HG03439 (cell line): ENCODE results near the gene SLC22A15.
"Not testable (repeated sequence)": the region's sequence is repeated elsewhere in the genome, so short reads cannot be mapped to it uniquely, and the experiment has no call there.

Experiments used
- ATAC-seq: cut with Tn5 transposase; IDR thresholded peaks from one replicate; pipeline ENCODE4 v1.9.1; 2021; ENCODE audit warnings: mild to moderate bottlenecking, moderate library complexity; ENCODE audit not compliant: unreplicated experiment

SLC22A15 gene

GRCh38 chr1:116031302-116031835 lies 55.1 kb downstream of the SLC22A15 start:
- no peak for ATAC-seq

GRCh38 chr1:116033322-116033721 lies 57.0 kb downstream of the SLC22A15 start:
- ATAC-seq, result no peak

DNA sequence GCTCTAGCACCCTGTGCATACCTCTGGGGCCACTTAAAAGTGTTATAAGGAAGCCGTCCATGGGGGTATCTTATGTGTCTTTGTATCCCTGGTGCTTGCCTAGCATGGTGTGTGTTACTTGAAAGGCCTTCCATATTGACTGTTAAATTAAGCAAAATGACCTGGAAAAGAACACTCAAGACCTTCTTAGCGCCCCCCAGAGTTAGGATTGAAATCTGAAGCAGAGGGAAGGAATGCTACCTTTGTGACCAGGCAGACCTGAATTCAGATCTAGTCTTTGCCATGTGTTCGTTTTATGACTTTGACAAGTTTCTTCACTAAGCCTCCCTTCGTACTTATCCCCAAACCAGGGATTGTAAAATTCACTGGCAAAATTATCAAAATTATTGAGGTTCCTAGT lies 59.9 kb downstream of the SLC22A15 start:
- no peak for ATAC-seq

GRCh38 chr1:116038679-116039078 lies 62.4 kb downstream of the SLC22A15 start:
- ATAC-seq, result no peak

DNA sequence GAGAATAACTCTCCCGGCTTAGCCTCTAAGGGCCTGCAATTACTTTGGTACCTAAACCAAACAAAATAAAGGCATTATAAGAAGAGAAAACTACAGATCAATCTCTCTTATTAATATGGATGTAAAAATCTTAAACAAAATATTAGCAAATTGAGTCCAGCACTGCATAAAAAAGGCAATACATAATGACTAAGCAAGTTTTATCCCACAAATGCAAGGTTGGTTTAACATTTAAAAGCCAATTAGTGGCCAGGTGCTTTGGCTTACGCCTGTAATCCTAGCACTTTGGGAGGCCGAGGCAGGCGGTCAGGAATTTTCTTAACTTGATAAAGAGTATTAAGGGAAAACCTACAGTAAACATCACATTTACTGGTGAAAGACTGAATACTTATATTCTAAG lies 67.8 kb downstream of the SLC22A15 start:
- ATAC-seq, result no peak

DNA sequence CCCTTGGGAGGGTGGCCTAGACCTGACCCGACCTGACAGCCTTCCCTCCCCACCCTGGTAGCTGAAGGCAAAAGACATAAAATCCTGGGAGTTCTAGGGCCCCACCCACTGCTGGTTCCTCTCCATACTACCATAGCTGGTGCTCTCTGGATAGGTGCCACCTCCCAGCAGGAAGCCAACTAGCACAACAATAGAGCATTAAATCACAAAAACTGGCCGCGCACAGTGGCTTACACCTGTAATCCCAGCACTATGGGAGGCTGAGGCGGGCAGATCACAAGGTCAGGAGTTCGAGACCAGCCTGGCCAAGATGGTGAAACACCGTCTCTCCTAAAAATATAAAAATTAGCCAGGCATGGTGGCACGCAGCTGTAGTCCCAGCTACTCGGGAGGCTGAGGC lies 70.6 kb downstream of the SLC22A15 start:
- not testable (repeated sequence) for ATAC-seq

GRCh38 chr1:116051896-116052295 lies 75.6 kb downstream of the SLC22A15 start:
- not testable (repeated sequence) for ATAC-seq

GRCh38 chr1:116062201-116062600 lies 85.9 kb downstream of the SLC22A15 start:
- no peak for ATAC-seq

- ATAC-seq, result no peak
Observed at GRCh38 chr1:116064616-116065015, 88.3 kb downstream of the SLC22A15 start.

DNA sequence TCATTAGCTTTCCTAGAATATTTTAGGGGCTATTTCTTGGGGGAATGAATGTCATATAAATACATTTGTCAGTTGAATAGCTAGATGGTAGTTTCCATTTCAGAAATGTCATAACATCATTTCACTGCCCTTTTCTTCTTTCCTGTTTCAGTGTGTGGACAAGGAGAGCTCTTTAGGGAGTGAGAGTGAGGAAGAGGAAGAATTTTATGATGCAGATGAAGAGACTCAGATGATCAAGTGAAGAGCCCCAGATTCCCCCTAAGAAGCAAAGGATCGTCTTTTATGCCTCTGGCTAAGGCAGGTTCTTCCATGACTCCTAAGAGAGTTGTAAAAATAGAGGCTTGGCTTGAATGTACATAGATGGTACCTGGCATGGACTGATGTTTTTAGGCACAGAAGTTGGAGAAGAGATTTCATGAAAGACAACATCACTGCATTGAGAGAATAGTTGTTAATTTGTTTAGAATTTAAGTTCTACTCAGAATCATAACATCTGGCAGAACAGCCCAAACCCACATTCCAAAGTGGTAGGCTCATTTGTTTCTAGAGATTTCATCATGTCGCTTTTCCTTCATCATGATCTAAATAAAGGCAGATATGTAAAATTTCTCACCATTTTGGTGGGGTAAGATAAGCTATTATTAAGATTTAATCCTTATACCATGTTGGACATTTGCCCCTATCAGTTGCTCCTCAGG lies 90.7 kb downstream of the SLC22A15 start:
- no peak for ATAC-seq

DNA sequence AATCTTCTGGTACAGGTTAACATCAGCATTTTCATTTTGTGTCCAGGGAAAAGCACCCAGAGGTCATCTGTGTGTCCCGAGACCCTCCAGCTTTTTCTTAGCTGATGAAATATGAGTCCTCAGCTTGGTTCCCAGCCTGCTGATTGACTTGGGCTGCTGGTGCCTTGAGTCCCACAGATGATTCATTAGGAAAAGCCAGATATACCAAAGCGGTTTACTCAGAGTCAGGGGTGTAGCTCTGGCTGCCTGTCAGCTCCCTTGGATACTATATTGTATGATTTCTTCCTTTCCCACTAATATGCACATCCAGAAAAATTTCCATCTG lies 91.2 kb downstream of the SLC22A15 start:
- no peak for ATAC-seq

DNA sequence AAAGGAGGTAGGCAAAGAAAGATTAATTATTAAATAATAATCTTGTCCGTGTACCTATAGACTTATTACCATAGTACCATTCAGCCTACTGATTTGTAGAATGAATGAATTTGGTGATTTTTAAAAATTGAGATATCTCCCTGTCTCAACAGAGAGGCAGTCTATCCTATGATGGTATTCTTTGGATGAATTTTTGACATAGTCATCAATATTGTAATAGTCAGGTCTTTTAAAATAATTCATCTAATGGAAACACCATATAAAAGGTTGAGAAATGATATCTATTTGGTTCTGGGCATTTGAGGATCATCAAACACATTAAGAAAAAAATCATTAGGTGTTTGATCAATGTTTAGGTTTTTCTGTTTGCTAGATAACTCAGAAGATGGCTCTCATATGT lies 99.3 kb downstream of the SLC22A15 start:
- ATAC-seq, result no peak

GRCh38 chr1:116075990-116076389 lies 99.7 kb downstream of the SLC22A15 start:
- no peak for ATAC-seq

GRCh38 chr1:116076831-116077230 lies 100.5 kb downstream of the SLC22A15 start:
- no peak for ATAC-seq

DNA sequence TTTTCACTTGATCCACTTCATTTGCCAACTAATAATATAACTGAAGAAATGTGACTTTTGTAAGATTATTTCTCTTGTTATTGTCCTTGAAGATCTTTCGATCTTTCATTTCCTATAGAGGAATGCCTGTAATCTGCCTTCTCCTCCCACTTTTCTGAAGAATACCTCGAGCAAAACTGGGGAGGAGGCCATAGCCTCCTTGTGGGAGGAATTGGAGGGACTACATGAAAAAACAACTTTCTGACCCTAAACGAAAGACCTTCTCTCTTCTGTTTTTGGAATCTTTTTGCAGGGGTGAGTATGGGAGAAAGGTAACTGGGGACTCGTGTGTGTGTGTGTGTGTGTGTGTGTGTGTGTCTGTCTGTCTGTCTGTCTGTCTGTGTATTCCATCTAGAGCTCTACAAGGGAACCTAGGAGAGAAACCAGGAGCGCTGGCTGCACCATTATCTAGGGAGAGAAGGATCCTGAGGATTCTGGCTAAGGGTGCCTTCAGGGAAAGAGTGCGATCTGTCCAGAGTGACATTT lies 102.4 kb downstream of the SLC22A15 start:
- ATAC-seq, result no peak

DNA sequence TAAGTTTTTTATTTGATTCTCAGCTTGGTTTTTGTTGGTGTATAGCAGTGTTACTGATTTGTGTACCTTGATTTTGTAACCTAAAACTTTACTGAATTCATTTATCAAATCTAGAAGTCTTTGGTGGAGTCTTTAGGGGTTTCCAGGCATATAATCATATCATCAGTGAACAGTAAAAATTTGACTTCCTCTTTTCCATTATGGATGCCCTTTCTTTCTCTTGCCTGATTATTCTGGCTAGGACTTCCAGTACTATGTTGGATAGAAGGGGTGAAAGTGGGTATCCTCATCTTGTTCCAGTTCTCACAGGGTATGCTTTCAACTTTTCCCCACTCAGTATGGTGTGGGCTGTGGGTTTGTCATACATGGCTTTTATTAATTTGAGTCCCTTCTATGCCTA lies 111.3 kb downstream of the SLC22A15 start:
- no peak for ATAC-seq

GRCh38 chr1:116089870-116090269 lies 113.6 kb downstream of the SLC22A15 start:
- ATAC-seq, result no peak

- ATAC-seq, result no peak
Observed at GRCh38 chr1:116091083-116091482, 114.8 kb downstream of the SLC22A15 start.

DNA sequence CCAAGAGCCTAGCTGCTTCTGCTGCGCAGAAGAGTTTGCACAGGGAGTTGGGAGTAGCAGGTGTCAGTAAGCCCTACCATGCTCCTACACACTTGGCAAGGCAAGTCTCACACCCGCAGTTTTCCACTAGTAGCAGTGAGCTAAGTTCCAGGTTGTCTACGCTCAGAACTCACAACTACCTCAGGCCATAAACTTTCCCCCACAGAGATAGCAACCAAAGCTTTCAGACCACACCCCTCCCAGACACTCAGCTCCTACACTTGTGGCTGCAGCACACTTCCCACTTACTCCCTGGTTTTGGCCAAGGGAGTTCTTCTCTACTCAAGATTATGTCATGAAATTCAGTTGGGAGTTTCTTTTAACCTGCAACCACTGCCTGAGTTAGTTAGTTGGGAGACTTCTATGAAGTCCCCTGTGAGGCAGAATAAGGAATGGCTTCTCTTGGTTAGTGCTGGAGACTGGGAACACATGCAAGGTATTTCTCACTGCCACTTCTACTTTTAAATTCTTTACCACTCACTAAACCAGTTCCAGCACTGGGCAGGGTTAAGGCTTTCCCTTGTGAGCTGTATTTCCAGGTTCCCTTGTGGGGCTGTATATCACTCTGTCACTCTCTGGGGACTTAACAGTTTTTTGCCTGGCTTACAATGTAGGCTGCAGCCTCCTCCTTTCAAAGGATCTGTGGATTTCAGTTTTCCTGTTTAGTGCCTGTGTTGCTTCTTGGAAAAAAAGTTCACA lies 116.6 kb downstream of the SLC22A15 start:
- ATAC-seq, result no peak

DNA sequence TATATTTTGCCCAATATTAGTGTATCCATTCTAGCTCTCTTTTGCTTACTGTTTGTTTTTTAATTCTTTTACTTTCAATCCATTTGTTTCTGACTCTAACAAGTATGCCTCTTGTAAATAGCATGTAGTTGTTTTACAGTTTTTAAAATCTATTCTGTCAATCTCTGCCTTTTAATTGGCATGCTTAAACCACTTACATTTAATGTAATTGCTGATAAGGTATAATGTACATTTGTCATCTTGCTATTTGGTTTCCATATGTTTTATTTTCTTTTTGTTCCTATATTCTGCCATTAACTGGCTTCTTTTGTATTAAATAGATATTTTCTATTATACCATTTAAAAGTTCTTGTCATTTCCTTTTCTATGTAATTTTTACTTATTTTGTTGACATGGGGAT lies 118.7 kb downstream of the SLC22A15 start:
- ATAC-seq, result no peak

DNA sequence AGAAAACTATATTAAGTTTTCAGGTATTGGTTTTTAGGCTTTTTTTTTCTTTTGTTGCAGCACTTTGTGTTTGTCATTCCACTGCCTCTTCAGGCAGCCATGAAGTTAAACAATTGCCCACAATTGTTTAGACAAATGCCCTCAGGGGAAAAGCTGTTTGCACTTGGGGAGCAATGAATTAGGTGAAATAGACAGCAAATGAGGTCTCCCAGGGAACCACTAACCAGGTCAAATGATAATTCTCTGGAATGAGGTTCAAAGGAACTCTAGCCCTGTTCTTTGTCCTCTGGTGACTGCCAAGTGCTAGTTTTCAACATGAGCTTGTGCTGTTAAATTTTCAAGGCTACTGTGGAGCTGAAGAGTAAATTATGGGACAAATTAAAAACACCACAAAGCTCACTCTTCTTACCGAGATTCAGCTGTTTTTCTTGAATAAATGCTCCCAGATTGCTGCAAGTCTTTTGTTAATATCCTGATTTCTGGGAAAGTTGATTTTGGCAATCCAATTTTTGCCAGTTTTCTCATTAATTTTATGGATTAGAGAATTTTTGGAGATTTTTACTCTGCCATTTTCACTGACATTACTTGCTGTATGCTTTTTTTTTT lies 119.8 kb downstream of the SLC22A15 start:
- no peak for ATAC-seq

DNA sequence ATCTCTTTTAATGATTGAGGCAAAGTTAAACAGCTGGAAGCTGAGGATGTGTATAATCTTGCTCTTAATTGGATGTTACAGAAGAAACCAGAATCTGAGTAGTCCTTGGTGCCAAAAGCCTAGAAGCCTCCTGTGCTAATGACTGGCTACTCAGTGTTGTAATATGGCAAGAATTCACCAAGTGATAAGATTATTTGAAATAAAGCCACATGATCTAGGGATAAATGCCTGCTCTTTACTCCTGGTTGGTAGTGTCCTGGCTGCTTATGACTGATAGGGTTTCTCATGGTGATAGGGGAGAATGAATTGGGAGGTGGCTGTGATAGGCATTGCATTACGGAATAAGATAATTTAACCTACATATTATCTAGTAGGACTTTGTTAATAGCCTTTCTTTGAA lies 121.3 kb downstream of the SLC22A15 start:
- ATAC-seq, result no peak
